Measurements from ENCODE around the gene VOPP1.

VOPP1 gene

DNA sequence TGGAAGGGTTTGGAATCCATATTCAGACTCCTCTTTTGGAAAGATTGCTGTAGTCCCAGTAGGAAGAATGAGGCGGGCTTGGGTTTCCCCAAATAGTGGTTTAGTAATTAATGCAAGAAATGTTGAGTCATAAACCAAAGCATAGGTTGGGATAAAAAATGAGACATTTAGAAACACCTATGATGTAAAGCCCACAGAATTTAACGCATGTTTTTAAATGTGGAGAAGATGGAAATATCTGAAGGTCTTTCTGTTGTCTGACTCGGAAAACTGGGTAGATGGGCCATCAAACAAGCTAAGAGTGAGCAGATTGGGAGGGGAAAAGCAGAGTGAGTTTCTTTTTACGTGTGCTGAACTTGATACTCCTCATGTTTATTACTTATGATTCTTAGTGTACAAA, 145.0 kb downstream of the VOPP1 start:
- DNase-seq, result no peak

- DNase-seq, result no peak
Measured at GRCh38 chr7:55426676-55427075, 145.6 kb downstream of the VOPP1 start.

DNA sequence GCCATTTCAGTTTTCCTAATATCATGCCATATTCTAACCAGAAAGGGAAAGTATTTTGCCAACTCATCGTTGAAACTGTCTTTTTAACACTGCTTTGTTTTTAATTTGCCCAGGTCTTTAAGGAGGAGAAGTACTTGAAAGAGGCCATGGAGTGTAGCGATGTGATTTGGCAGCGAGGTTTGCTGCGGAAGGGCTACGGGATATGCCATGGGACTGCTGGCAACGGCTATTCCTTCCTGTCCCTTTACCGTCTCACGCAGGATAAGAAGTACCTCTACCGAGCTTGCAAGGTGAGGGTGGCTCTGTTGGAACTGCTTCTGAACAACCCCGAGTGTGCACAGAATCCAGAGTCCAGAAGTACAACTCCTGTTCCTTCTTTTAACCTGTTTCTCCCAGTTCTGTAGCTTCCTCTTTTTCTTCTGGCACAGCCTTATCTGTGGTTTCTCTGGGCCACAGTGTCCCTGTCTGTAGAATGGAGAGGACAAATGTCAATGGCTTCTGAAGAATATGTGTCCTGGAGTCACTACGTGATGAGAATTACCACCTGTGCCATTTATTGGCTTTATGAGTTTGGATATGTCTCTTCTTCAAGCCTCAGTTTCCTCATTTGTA, 147.1 kb downstream of the VOPP1 start:
- DNase-seq, result no peak

- DNase-seq, result peak; percentile 50
Measured at GRCh38 chr7:55423891-55424290, 148.4 kb downstream of the VOPP1 start.

DNA sequence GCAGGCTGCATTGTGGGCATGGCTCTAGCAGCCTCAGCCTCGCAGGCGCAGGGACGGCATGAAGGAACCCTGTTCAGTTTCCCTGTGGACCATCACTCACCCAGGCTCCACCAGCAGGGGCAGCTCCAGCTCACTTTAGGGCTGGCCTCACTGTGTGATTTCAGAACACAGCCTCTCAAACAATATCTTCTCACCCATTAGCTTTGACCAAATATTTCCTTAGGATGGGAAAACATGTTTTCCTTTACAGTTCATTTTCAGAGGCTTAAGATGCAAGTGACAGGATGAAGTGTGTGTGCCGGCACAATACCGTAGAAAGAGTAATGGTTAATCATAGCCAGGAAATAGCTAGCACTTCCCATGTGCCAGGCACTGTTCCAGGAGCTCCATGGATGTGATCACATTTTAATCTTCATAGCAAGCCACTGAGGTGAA, 149.0 kb downstream of the VOPP1 start:
- DNase-seq, result peak; percentile 83
